ENCODE measurements around the gene OR51B6. TPM values are rescaled to one million over a fixed set of nuclear protein-coding genes. Genes with fewer than 3 reads are reported as not detected.

The OR51B6 gene
- total RNA-seq, 1 donor from 2014 or later = not detected

- CTCF ChIA-PET = no interaction called here
- POLR2A ChIA-PET = no interaction called here
- no peak for TF ChIP-seq CTCF (IDR thresholded peaks at IDR 0.05)
- Mint-ChIP-seq H3K27me3 (no peaks in the 10 kb centered on the region), H3K27ac (no peak overlapping the region), H3K9me3 (no peaks in the 10 kb centered on the region), H3K4me1 (no peaks in the 10 kb centered on the region), H3K36me3 (ENCODE audit: low read depth) (no peaks in the 10 kb centered on the region), H3K4me3 (no peak overlapping the region)
- intact Hi-C loops (cut with micrococcal nuclease) = no loop called here
- DNase-seq = no peak
- no peak for ATAC-seq (ENCODE audit: low read depth)
Measured at GRCh38 chr11:5390210-5390609, 38.9 kb downstream of the OR51B6 start.

- POLR2A ChIA-PET = no interaction called here
- intact Hi-C loops (cut with micrococcal nuclease) = no loop called here
- ATAC-seq (ENCODE audit: low read depth) (no peak), DNase-seq (no peak)
- no peaks in the 10 kb centered on the region for H3K27me3 Mint-ChIP-seq
- CTCF ChIA-PET = no interaction called here
- H3K9me3 Mint-ChIP-seq = peaks cover 2% of the 10 kb centered on the region
- H3K36me3 Mint-ChIP-seq (ENCODE audit: low read depth) = no peaks in the 10 kb centered on the region
- H3K4me3 Mint-ChIP-seq = no peak overlapping the region
- H3K27ac Mint-ChIP-seq = no peak overlapping the region
- no peaks in the 10 kb centered on the region for H3K4me1 Mint-ChIP-seq
- no peak for TF ChIP-seq CTCF (IDR thresholded peaks at IDR 0.05)
Measured at GRCh38 chr11:5394091-5394490, 42.8 kb downstream of the OR51B6 start.

- Mint-ChIP-seq H3K4me1 (no peaks in the 10 kb centered on the region), H3K9me3 (peaks cover 2% of the 10 kb centered on the region), H3K27ac (no peak overlapping the region), H3K27me3 (no peaks in the 10 kb centered on the region), H3K4me3 (no peak overlapping the region), H3K36me3 (ENCODE audit: low read depth) (no peaks in the 10 kb centered on the region)
- no peak for TF ChIP-seq CTCF (IDR thresholded peaks at IDR 0.05)
- ATAC-seq (ENCODE audit: low read depth) (no peak), DNase-seq (no peak)
- intact Hi-C loops (cut with micrococcal nuclease) = no loop called here
- CTCF ChIA-PET = no interaction called here
- POLR2A ChIA-PET = no interaction called here
Measured at GRCh38 chr11:5398936-5399335, 47.6 kb downstream of the OR51B6 start.

Other genes starting within 250 kb of the OR51B6 start
- gene OR52A5, start 213.2 kb upstream of the OR51B6 start, total RNA-seq = not detected in 2 replicates
- gene OR52A1, start 196.8 kb upstream of the OR51B6 start, total RNA-seq = not detected in 2 replicates
- gene OR51V1, start 150.8 kb upstream of the OR51B6 start, total RNA-seq = not detected in 2 replicates
- 147 and 157 TPM in 2 replicates for gene HBB, start 124.4 kb upstream of the OR51B6 start, total RNA-seq
- not detected in 2 replicates for gene HBD, start 117.0 kb upstream of the OR51B6 start, total RNA-seq
- not detected in 2 replicates for gene HBG1, start 101.7 kb upstream of the OR51B6 start, total RNA-seq
- gene HBG2, start 96.7 kb upstream of the OR51B6 start, total RNA-seq = not detected in 2 replicates
- not detected in 2 replicates for gene HBE1, start 81.6 kb upstream of the OR51B6 start, total RNA-seq
- not detected in 2 replicates for gene OR51B4, start 49.6 kb upstream of the OR51B6 start, total RNA-seq
- gene OR51B2, start 27.2 kb upstream of the OR51B6 start, total RNA-seq = not detected in 2 replicates
- 0.27 TPM in 1 of 2 replicates, not detected in the other for gene OR51B5, start 8.0 kb upstream of the OR51B6 start, total RNA-seq
- not detected in 2 replicates for gene OR51M1, start 32.3 kb downstream of the OR51B6 start, total RNA-seq
- not detected in 2 replicates for gene OR51Q1, start 70.6 kb downstream of the OR51B6 start, total RNA-seq
- gene OR51I1, start 90.0 kb downstream of the OR51B6 start, total RNA-seq = not detected in 2 replicates
- gene OR51I2, start 97.8 kb downstream of the OR51B6 start, total RNA-seq = not detected in 2 replicates
- not detected in 2 replicates for gene OR52D1, start 137.2 kb downstream of the OR51B6 start, total RNA-seq
- 0.16 and 0.29 TPM in 2 replicates for gene UBQLN3, start 158.4 kb downstream of the OR51B6 start, total RNA-seq
- gene UBQLNL, start 165.2 kb downstream of the OR51B6 start, total RNA-seq = 0.29 and 0.34 TPM in 2 replicates
- gene OR52H1, start 197.0 kb downstream of the OR51B6 start, total RNA-seq = 0.20 and 0.22 TPM in 2 replicates
- not detected in 2 replicates for gene OR52B6, start 229.4 kb downstream of the OR51B6 start, total RNA-seq
- 0.22 and 0.44 TPM in 2 replicates for gene TRIM6, start 245.1 kb downstream of the OR51B6 start, total RNA-seq